Neuron (in vitro differentiated cells): ENCODE results near the gene ZFP36L1.

Experiments
- H2AFZ ChIP-seq: one replicate; pipeline ENCODE4 v1.6.1; 2013; ENCODE audit warnings: low read depth, mild to moderate bottlenecking, inconsistent platforms, low read length, moderate library complexity
- H3K27me3 ChIP-seq: one replicate; pipeline ENCODE4 v1.6.1; 2013; ENCODE audit warnings: low read length; ENCODE audit not compliant: insufficient read depth
- H3K36me3 ChIP-seq: one replicate; pipeline ENCODE4 v1.6.1; 2013; ENCODE audit warnings: low read length; ENCODE audit not compliant: insufficient read depth
- H3K4me1 ChIP-seq: one replicate; pipeline ENCODE4 v1.6.1; 2013; ENCODE audit warnings: low read length; ENCODE audit not compliant: insufficient read depth
- H3K4me3 ChIP-seq: 2 replicates; pipeline ENCODE4 v1.5.1; 2013; ENCODE audit warnings: mild to moderate bottlenecking, low read length, moderate library complexity
- H3K9me3 ChIP-seq: one replicate; pipeline ENCODE4 v1.6.1; 2013; ENCODE audit warnings: low read length

ZFP36L1 gene

DNA sequence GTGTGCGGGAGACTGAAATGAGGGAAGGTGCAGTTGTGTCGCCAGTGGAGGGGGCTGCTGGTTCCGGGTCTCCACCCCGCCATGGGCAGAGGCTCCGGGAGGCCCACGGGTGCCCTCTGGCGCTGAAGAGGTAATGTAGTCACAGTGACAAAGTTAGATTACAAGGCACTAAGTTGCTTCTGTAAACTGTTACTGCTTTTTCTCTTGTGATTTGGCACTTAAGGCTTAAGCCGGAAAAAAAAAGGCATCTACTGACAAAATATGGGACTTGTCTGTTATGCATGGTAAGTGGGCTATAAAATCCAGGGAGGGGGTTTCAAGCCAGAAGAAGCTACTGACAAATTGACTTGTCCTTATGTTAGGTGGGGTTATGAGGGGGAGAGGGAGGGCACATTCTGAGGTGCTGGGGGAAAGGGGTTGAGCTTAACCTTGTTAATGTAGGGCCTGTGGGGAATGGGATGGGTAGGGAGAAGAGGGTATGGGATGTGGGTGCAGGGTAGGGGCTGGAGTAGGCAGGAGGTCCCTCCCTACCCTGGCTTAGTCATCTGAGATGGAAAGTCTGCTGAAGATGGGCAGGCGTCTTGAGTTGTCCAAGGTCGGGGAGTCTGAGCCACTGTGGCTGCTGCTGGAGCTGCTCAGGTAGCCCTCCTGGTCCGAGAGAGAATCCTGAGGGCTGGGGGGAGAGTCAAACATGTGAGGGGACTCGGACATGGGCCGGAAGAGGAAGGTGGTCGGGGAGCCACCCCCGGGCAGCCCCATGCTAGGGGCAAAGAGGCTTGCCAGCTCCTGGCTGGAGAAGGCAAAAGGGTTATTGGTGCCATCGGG, 3.7 kb downstream of the ZFP36L1 start:
- peaks cover 43% of the 10 kb centered on the region for H3K36me3 ChIP-seq

DNA sequence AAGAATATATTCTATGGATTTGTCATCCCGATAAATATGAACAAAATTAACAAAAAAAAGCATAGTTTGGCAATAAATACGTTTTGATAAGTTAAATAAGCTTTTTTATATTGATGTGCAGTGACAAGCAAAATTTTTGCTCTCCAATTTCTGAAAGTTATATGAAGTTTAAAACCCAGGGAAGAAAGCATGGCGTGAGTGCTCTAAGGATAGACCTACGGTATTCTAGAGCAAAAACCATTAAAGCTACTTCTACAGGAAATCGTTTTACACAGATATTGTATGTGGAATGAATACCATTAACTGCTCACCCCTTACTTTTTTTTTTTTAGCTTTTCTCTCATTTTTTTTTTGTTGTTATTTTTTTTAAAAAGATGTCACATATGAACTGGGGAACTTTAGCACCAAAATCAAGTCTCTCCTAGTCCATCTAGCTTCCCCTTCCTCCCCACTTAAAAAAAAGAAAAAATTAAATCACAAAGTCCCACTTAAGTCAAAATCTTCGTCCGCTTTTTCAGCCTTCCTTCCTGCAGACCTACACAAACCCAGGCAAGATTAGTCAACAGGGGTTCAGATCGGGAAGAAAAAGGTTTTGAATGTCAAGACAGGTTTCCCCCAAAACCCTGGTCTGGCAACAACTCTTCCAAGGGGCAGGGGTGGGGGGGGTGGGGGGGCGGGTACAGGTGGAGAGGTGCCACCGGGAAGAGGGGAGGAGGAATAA, 4.4 kb downstream of the ZFP36L1 start:
- Histone ChIP-seq H3K36me3 (peaks cover 43% of the 10 kb centered on the region), H3K27me3 (no peaks in the 10 kb centered on the region), H2AFZ (no peak overlapping the region), H3K4me3 (peak overlapping the region; percentile 99), H3K4me1 (peaks cover 29% of the 10 kb centered on the region), H3K9me3 (no peaks in the 10 kb centered on the region)

More for the DNA sequence above, 3.7 kb downstream of the ZFP36L1 start:
- Histone ChIP-seq H3K4me1 (peaks cover 32% of the 10 kb centered on the region), H2AFZ (no peak overlapping the region), H3K27me3 (no peaks in the 10 kb centered on the region), H3K4me3 (peak overlapping the region; percentile 99), H3K9me3 (no peaks in the 10 kb centered on the region)

DNA sequence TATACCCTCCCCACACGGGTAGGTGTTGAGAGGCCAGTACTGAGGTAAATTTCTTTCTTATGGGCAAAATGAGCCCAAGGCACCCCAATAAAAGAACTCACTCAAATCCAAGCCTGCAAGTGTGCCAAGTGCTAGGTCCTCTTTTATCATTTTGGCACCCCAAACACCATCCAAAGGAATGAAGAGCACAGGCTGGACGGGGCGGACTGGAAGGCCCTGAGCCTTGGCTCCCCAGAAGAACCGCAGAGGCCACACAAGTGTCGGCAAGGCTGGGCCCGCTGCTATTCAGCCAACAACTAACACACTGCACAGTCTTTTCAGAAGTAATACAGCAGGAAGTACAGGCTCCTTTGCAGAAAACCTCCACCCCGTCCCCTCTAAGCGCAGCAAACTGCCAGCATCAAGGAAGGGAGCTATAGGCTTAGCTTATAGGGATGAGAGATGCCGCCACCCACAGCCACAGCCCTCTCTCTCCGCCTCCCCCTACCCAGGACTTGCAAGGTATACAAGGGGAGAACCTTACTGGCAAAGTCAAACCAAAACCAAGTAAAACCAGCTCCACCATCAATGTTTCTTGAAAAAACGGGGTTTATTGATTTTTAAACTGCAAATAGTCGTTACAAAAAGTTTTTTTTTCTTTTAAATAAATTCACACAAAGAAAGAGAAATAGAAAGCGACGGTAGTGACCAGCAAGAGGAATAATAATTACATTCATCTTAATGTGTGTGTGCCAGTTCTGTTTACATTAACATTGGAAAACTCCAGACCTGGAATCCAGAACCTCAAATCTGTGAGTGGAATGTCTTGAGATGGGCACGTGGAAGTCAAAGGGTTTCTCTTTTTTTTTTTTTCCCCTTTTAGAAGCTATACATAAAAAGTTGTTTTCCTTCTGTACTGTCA, 5.5 kb downstream of the ZFP36L1 start:
- H3K27me3 ChIP-seq: no peaks in the 10 kb centered on the region
- H3K4me1 ChIP-seq: peaks cover 29% of the 10 kb centered on the region
- H2AFZ ChIP-seq: no peak overlapping the region
- no peaks in the 10 kb centered on the region for H3K9me3 ChIP-seq
- no peak overlapping the region for H3K4me3 ChIP-seq
- peaks cover 43% of the 10 kb centered on the region for H3K36me3 ChIP-seq

DNA sequence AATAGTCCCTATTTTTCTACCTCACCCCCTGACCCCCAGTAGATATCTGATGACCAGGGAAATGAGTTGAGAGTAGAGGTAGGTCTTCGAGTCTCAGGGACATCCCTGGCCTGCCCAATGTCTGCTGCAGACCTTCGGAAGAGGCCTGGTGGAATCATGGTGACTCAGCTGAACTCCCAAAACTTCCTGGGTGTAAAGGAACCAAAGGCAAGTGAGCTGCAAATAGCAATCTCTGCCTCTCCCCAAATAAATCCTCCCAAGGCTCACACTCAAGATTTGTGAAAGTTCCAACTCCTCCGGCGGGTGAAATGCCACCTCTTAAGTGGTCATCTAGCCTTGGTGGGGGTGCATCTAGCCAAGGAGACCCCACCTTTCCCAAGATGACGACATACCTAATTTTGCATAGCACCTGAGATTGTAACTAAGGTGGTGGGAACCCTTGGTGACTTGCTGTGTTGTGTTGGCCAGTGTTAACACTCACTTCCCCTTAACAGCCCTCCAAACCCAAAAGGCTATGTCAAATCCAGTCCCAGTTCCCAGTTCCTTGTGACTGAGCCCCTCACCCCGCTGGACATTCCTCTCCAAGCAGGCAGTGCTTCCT, 6.3 kb downstream of the ZFP36L1 start:
- Histone ChIP-seq H3K4me1 (peaks cover 25% of the 10 kb centered on the region), H2AFZ (no peak overlapping the region), H3K4me3 (no peak overlapping the region), H3K27me3 (no peaks in the 10 kb centered on the region), H3K9me3 (no peaks in the 10 kb centered on the region), H3K36me3 (peaks cover 43% of the 10 kb centered on the region)

DNA sequence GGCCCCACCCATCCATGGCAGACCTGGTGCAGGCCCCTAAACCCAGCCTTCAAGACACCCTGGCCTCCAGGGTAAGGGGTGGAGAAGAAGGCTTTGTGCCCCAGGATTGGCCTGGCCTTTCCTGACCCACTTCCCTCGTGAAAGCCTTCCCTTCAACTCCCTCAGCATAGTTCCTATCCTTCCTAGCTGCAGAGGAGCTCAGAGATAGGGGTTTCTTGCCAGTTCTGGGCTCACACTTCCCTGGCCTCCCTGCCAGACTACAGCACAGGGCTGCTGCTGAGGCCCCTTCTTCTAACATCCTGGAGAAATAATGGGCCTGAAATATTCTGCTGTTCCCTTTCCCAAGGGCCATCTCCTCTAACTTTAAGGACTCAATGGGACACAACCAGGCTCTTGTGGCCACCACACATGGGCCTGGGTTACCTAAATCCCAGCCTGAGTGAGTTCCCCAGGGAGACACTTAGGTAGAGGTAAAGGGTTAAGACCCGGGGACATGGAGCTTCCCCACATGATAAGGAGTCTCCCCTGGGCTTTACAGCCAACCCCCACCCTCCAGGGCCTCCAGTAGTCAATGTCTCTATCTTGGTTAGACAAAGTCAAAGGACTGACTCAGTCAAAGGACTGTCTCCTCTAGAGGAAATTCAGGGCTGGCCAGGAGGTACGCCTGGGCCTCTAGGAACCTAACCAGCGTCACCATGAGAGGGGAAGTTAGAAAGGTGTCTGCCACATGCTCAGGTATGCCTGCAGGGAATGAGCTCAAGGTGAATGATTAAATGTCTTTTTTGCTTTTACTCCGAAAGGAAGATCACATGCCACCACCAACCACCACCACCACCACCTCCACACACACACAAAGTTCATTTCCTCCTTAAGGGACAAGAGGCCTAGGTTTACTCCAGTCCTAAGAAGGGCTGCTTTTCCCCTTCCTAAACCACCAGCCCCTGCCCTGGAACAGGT, 7.1 kb downstream of the ZFP36L1 start:
- H3K36me3 ChIP-seq: peaks cover 37% of the 10 kb centered on the region
- no peaks in the 10 kb centered on the region for H3K9me3 ChIP-seq

DNA sequence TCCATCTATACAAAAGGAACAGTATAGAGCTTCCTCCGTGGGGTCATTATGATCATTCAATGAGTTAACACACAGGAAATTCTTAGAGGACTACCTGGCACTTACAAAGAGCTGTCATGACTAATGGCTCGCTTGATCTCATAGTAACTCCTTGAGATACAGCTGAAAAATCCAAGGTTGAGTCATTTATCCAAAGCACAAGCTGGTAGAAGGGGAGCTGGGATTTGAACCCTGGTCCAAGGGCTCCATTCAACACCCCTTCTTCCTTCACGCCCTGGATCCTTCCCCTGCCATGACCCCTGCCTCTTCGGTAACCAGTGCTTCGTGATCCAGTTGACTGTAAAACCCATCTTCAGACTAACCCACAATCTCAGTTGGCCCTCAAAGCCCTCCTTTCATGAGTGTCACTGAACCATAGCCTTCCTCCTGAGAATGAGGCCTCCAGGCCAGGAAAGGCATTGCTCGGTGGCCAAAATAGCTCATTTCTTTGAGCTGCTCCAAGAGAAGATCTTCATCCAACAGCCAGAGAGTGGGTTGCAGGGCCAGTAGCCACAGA, 7.8 kb downstream of the ZFP36L1 start:
- H3K27me3 ChIP-seq: no peaks in the 10 kb centered on the region
- no peaks in the 10 kb centered on the region for H3K9me3 ChIP-seq
- H3K4me1 ChIP-seq: peaks cover 35% of the 10 kb centered on the region
- no peak overlapping the region for H2AFZ ChIP-seq
- peaks cover 29% of the 10 kb centered on the region for H3K36me3 ChIP-seq
- no peak overlapping the region for H3K4me3 ChIP-seq

More for the DNA sequence above, 7.1 kb downstream of the ZFP36L1 start:
- Histone ChIP-seq H3K4me3 (no peak overlapping the region), H3K27me3 (no peaks in the 10 kb centered on the region), H2AFZ (no peak overlapping the region), H3K4me1 (peaks cover 33% of the 10 kb centered on the region)

DNA sequence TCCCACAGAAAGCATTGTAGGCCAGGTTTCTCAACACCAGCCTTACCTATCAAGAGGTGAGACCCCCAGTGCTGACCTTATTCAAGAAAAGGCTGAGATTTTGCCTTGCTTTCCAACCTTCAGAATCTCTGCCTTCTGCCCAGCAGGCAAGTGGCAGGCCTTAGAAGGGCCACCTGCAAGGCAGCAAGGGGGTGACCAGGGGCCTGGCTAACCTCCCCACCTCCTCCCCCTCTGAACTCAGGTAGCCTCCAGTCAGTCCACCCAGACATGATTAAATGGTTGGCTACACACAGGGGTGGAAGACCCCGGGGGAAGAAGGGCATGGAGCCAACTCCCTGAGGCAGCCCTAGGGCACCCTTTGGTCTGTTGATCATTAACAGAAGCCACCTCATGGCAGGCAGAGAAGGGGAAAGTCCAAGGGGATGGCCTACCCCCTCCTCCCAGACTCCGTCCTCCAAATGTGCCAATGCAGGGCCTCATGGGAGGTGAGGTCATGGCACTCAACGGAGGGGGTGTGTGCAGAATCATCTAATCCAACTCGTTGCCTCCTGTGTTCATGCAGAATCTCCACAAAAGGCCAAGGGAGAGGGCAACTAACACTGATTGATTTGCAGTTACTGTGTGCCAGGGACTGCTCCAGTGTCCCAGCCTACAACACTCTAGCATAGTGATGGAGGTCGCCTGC, 8.5 kb downstream of the ZFP36L1 start:
- Histone ChIP-seq H3K4me1 (peaks cover 28% of the 10 kb centered on the region), H3K9me3 (no peaks in the 10 kb centered on the region), H3K36me3 (peaks cover 22% of the 10 kb centered on the region), H2AFZ (no peak overlapping the region), H3K4me3 (no peak overlapping the region), H3K27me3 (no peaks in the 10 kb centered on the region)

DNA sequence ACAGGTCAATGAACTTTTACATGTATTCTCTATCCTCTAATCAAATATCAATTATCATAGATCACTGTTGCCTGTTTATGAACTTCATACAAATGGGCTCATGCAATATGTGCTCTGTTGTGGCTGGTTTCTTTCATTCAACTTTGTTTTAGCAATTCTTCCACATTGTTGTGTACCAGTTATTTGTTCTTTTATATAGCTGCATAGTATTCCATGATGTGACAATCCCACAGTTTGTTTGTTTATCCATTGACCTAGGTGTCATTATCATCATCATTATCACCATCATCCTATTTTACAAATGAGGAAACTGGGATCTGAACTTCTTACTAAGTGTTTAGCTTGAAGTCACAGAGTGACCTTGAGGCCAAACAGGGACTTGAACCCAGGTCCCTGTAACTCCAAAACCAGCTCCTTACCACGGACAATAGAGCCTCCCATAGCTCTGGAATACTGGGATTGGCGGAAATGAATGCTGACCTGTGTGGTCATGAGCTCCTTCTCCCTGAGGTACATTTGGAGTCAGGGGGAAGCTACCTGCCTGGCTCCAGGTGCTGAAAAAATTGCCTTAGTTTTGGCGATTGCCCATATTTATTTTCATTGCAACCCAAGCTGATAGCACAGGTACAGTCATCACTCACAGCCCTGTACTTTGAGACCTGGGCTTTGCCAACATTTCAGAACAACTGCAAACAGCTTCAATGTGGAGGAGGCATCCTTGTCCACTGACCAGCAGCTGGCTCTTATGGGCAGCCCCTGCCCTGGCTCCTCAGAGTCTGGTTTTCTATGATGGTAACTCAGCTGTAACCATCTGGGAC, 9.2 kb downstream of the ZFP36L1 start:
- Histone ChIP-seq H3K4me1 (peaks cover 25% of the 10 kb centered on the region), H2AFZ (no peak overlapping the region), H3K9me3 (no peaks in the 10 kb centered on the region), H3K36me3 (peaks cover 16% of the 10 kb centered on the region), H3K27me3 (no peaks in the 10 kb centered on the region), H3K4me3 (no peak overlapping the region)

DNA sequence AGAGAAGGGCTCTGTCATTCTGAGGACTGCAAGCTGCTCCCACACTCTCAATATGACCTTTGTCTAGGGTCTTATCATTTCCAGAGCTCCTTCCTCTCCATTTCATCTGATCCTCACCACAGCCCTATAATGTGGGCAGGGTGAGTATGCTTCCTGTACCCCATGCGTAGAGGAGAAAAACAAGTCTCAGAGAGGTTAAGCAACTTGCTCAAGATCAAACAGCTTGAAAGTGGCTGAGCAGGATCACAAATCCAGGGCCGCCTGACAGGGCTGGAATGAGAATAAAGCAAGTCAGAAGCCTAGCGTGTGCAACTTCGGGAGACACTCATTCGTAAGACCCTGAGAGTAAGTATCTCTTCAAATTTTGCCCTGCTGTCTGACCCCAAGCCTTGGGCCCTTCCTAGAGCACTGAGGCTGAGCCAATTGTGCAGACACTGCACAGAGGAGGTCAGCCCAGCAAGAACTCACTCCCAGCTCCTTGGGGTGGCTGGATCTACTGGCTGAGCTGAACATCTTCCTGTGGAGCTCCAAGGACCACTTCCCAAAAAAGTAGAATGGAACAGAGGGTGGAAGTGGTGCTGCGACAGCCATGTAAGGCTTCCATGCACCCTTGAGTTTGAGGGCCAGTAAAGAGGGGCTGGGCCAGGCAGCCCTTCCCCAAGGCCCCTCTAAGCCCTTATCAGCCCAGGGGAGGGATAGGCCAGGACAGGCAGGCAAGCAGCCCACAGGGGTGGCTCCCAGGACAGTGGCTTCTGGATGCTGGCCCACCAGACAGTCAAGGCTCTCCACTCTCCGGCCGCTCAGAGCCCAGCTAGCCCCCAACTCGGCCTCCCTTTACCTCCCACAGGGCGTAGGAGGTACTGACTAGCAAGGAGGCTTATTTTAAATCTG, 10.5 kb downstream of the ZFP36L1 start:
- no peak overlapping the region for H3K4me3 ChIP-seq
- H3K27me3 ChIP-seq: no peaks in the 10 kb centered on the region
- H3K4me1 ChIP-seq: peaks cover 19% of the 10 kb centered on the region
- H3K36me3 ChIP-seq: peaks cover 5% of the 10 kb centered on the region
- no peaks in the 10 kb centered on the region for H3K9me3 ChIP-seq
- H2AFZ ChIP-seq: no peak overlapping the region
